Mesenchymal stem cell (in vitro differentiated cells and primary cell): Measurements from ENCODE around the gene ITGA5.

Experiments
- DNase-seq: peaks from one replicate; pipeline ENCODE4 v3.0.0-alpha.2; 2013
- H2AFZ ChIP-seq: one replicate; pipeline ENCODE4 v1.6.1; 2013; ENCODE audit warnings: low read depth, mild to moderate bottlenecking, control low read depth, inconsistent platforms, low read length, moderate library complexity
- H2AK5ac ChIP-seq: 2 replicates; pipeline ENCODE4 v1.6.1; 2013; ENCODE audit warnings: low read length, moderate library complexity, mild to moderate bottlenecking, inconsistent platforms; ENCODE audit not compliant: severe bottlenecking
- H2BK120ac ChIP-seq: one replicate; pipeline ENCODE4 v1.6.1; 2013; ENCODE audit warnings: low read depth, mild to moderate bottlenecking, inconsistent platforms, low read length, moderate library complexity
- H2BK12ac ChIP-seq, 2 experiments: one replicate each; pipeline ENCODE4 v1.6.1; 2013; ENCODE audit warnings: inconsistent platforms in 2 of 2, low read length in 2 of 2, mild to moderate bottlenecking in 2 of 2, moderate library complexity in 2 of 2, control low read depth in 1 of 2
- H2BK15ac ChIP-seq: one replicate; pipeline ENCODE4 v1.6.1; 2013; ENCODE audit warnings: mild to moderate bottlenecking, low read depth, inconsistent platforms; ENCODE audit not compliant: poor library complexity, severe bottlenecking
- H2BK5ac ChIP-seq: 2 replicates; pipeline ENCODE4 v1.6.1; 2013; ENCODE audit warnings: low read depth, mild to moderate bottlenecking, low read length, control low read depth, inconsistent platforms; ENCODE audit not compliant: poor library complexity, severe bottlenecking
- H3K14ac ChIP-seq, 2 experiments: one replicate each; pipeline ENCODE4 v1.6.1; 2013; ENCODE audit warnings: inconsistent platforms in 2 of 2, low read length in 2 of 2, control low read depth in 1 of 2, mild to moderate bottlenecking in 1 of 2, moderate library complexity in 1 of 2
- H3K18ac ChIP-seq, 2 experiments: one replicate each; pipeline ENCODE4 v1.6.1; 2013; ENCODE audit warnings: inconsistent platforms in 2 of 2, low read length in 2 of 2, control low read depth in 1 of 2, low read depth in 1 of 2, mild to moderate bottlenecking in 1 of 2
- H3K23ac ChIP-seq, 2 experiments: one replicate each; pipeline ENCODE4 v1.6.1; 2013; ENCODE audit warnings: inconsistent platforms in 2 of 2, low read length in 2 of 2, mild to moderate bottlenecking in 2 of 2, moderate library complexity in 2 of 2, control low read depth in 1 of 2
- H3K27ac ChIP-seq: 2 replicates; pipeline ENCODE4 v1.5.1; 2013; ENCODE audit warnings: mild to moderate bottlenecking, moderate library complexity, low read length, control low read depth, inconsistent platforms; ENCODE audit not compliant: poor library complexity, severe bottlenecking
- H3K27me3 ChIP-seq, 2 experiments: 2 replicates each; pipeline versions ENCODE4 v1.6.1 to v1.7.0; 2013; ENCODE audit warnings: low read length in 2 of 2, mild to moderate bottlenecking in 2 of 2, moderate library complexity in 2 of 2, control low read depth in 1 of 2, inconsistent platforms in 1 of 2; ENCODE audit not compliant: control insufficient read depth in 1 of 2, insufficient read depth in 1 of 2
- H3K36me3 ChIP-seq, 2 experiments: 2 replicates each; pipeline versions ENCODE4 v1.6.1 to v1.7.0; 2013; ENCODE audit warnings: low read length in 2 of 2, control low read depth in 1 of 2, inconsistent platforms in 1 of 2, low read depth in 1 of 2, mild to moderate bottlenecking in 1 of 2; ENCODE audit not compliant: insufficient read depth in 2 of 2, control insufficient read depth in 1 of 2
- H3K4ac ChIP-seq, 2 experiments: one replicate each; pipeline ENCODE4 v1.6.1; 2013; ENCODE audit warnings: inconsistent platforms in 2 of 2, low read length in 2 of 2, mild to moderate bottlenecking in 2 of 2, moderate library complexity in 2 of 2, control low read depth in 1 of 2, low read depth in 1 of 2
- H3K4me1 ChIP-seq: 2 replicates; pipeline ENCODE4 v1.6.1; 2013; ENCODE audit warnings: low read depth, low read length, control low read depth; ENCODE audit not compliant: control insufficient read depth, insufficient read depth
- H3K4me2 ChIP-seq: 2 replicates; pipeline ENCODE4 v1.6.1; 2013; ENCODE audit warnings: low read length, mild to moderate bottlenecking, inconsistent platforms; ENCODE audit not compliant: poor library complexity, severe bottlenecking
- H3K4me3 ChIP-seq, 2 experiments: 2 replicates each; pipeline versions ENCODE4 v1.5.1 to v1.7.0; 2013; ENCODE audit warnings: low read length in 2 of 2, mild to moderate bottlenecking in 2 of 2, control low read depth in 1 of 2, low read depth in 1 of 2; ENCODE audit not compliant: insufficient read depth in 1 of 2
- H3K79me1 ChIP-seq: replicated peaks from 2 replicates; pipeline ENCODE4 v1.6.1; 2013; ENCODE audit warnings: mild to moderate bottlenecking, control low read depth, low read length, inconsistent platforms; ENCODE audit not compliant: poor library complexity, severe bottlenecking
- H3K9ac ChIP-seq: 2 replicates; pipeline ENCODE4 v1.7.0; 2013; ENCODE audit warnings: mild to moderate bottlenecking, low read length, moderate library complexity
- H3K9me3 ChIP-seq: 2 replicates; pipeline ENCODE4 v1.7.0; 2013; ENCODE audit warnings: mild to moderate bottlenecking, low read length; ENCODE audit not compliant: control insufficient read depth
- H4K8ac ChIP-seq: one replicate; pipeline ENCODE4 v1.6.1; 2013; ENCODE audit warnings: inconsistent platforms, mild to moderate bottlenecking, low read length, moderate library complexity
- H4K91ac ChIP-seq: one replicate; pipeline ENCODE4 v1.6.1; 2013; ENCODE audit warnings: mild to moderate bottlenecking, low read length, inconsistent platforms
- WGBS: methylation state at CpG from one replicate; pipeline ENCODE4 v1.1.7; 2013; ENCODE audit warnings: mixed read lengths; 5-methylcytosine and 5-hydroxymethylcytosine counted together

ITGA5 gene

GRCh38 chr12:54360717-54361456 lies 58.2 kb downstream of the ITGA5 start:
- Histone ChIP-seq H4K8ac (no peak overlapping the region), H2BK120ac (no peak overlapping the region), H3K4ac (peak overlapping the region in 1 of 2 experiments; percentile 64), H3K23ac (no peak overlapping the region), H3K4me1 (peaks cover 24% of the 10 kb centered on the region), H3K79me1 (peaks cover 9% of the 10 kb centered on the region), H2BK15ac (peak overlapping the region; percentile 35), H4K91ac (no peak overlapping the region), H3K36me3 (no peaks in the 10 kb centered on the region), H3K14ac (no peak overlapping the region), H3K27me3 (no peaks in the 10 kb centered on the region), H2BK5ac (no peak overlapping the region), H2AK5ac (no peak overlapping the region), H3K9ac (peak overlapping the region; percentile 96), H3K27ac (peak overlapping the region; percentile 97), H2AFZ (no peak overlapping the region), H3K18ac (peak overlapping the region in 1 of 2 experiments; percentile 37), H3K9me3 (no peaks in the 10 kb centered on the region), H3K4me2 (no peak overlapping the region), H2BK12ac (peak overlapping the region in 1 of 2 experiments; percentile 99), H3K4me3 (no peak overlapping the region)
- WGBS, result 56% methylated on average over 10 of the region's 16 CpGs
- peak; percentile 86 for DNase-seq

- Histone ChIP-seq H3K4ac (peak overlapping the region; percentile 64 to 93), H3K27ac (peak overlapping the region; percentile 97), H3K79me1 (peaks cover 9% of the 10 kb centered on the region), H4K91ac (peak overlapping the region; percentile 78), H2BK15ac (peak overlapping the region; percentile 33), H3K27me3 (no peaks in the 10 kb centered on the region), H2BK120ac (peak overlapping the region; percentile 62), H2BK12ac (peak overlapping the region; percentile 40 to 47), H4K8ac (peak overlapping the region; percentile 91), H3K4me2 (peak overlapping the region; percentile 72), H2AK5ac (peak overlapping the region; percentile 80), H2BK5ac (no peak overlapping the region), H2AFZ (no peak overlapping the region), H3K23ac (no peak overlapping the region), H3K9me3 (no peaks in the 10 kb centered on the region), H3K14ac (peak overlapping the region in 1 of 2 experiments; percentile 51), H3K4me3 (peak overlapping the region; percentile 23 to 84), H3K4me1 (peaks cover 26% of the 10 kb centered on the region), H3K9ac (peak overlapping the region; percentile 96), H3K36me3 (peaks cover 0 to 3% of the 10 kb centered on the region in 2 experiments), H3K18ac (peak overlapping the region; percentile 80 to 89)
- DNase-seq, result no peak
- 66% methylated on average over 6 of the region's 9 CpGs for WGBS
Observed at GRCh38 chr12:54359762-54360351, 59.2 kb downstream of the ITGA5 start.

DNA sequence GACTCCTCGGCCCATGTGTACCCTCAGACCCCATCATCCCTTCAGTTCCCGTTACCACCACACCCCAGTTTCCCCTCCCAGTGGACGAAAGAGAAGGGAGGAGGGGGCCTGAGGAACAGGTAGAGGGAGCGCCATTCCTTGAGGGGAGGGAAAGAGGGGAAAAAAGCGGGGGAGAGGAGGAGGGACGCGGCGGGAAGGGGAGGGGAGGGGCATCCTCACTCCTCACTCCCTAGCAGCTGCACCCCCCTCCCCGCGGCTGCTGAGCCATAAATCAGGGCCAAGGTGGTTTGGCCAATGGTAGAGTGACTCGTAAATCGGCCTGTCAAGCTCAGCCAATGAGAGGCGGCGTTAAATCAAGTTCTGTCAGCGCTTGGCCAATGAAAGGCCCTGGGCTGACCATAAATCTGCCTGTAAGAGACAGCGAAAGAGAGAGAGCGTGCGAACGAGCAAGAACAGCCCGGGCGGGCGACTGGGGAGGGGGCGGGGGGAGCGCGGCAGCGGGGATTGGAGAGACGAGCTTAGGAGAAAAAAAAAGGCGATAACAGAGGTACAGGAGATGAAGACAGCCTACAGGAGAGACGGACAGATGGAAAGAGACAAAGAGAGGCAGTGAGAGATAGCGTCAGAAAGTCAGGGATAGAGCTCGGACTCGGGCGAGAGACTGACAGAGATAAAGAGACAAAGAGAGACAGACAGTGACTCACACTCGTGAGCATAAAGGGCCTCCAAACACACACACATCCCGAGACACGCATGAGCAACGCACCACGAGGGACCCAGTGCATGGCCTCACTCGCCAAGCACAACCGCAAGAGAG lies 59.9 kb downstream of the ITGA5 start:
- H3K18ac ChIP-seq, result peak overlapping the region; percentile 83 to 100
- H3K27me3 ChIP-seq, result no peaks in the 10 kb centered on the region
- H3K9me3 ChIP-seq, result no peaks in the 10 kb centered on the region
- peak overlapping the region; percentile 86 for H2AFZ ChIP-seq
- H2BK12ac ChIP-seq, result peak overlapping the region; percentile 71 to 96
- H3K27ac ChIP-seq, result peak overlapping the region; percentile 97
- WGBS, result under 1% methylated on average over 25 of the region's 40 CpGs
- H2AK5ac ChIP-seq, result peak overlapping the region; percentile 80
- H4K91ac ChIP-seq, result peak overlapping the region; percentile 78
- H2BK120ac ChIP-seq, result peak overlapping the region; percentile 62
- peaks cover 9% of the 10 kb centered on the region for H3K79me1 ChIP-seq
- H3K36me3 ChIP-seq, result peaks cover 0 to 3% of the 10 kb centered on the region in 2 experiments
- H3K4me3 ChIP-seq, result peak overlapping the region; percentile 57 to 84
- peak overlapping the region; percentile 81 for H3K4me2 ChIP-seq
- H3K23ac ChIP-seq, result peak overlapping the region in 1 of 2 experiments; percentile 100
- H3K4me1 ChIP-seq, result peaks cover 26% of the 10 kb centered on the region
- peak overlapping the region; percentile 33 for H2BK15ac ChIP-seq
- peak overlapping the region; percentile 75 for H2BK5ac ChIP-seq
- peak; percentile 99 for DNase-seq
- peak overlapping the region in 1 of 2 experiments; percentile 99 for H3K14ac ChIP-seq
- H3K4ac ChIP-seq, result peak overlapping the region; percentile 64 to 99
- peak overlapping the region; percentile 91 for H4K8ac ChIP-seq
- H3K9ac ChIP-seq, result peak overlapping the region; percentile 96
